HepG2 (cell line): ENCODE data around the gene PHACTR1.

Experiments used
- JUN ChIP-seq: sonication (generic); formaldehyde crosslinking; IDR thresholded peaks from 2 replicates; pipeline ENCODE4 v1.4.0; 2020; ENCODE audit warnings: mild to moderate bottlenecking, missing genetic modification reagents
- MTA1 ChIP-seq: sonication (generic); formaldehyde crosslinking; IDR thresholded peaks from 2 replicates; pipeline ENCODE4 v1.4.0; 2020; ENCODE audit warnings: missing genetic modification reagents, mild to moderate bottlenecking, borderline replicate concordance
- NCOA5 ChIP-seq: sonication (generic); formaldehyde crosslinking; IDR thresholded peaks from 2 replicates; pipeline ENCODE4 v1.4.0; 2020; ENCODE audit warnings: missing genetic modification reagents
- PHF21A ChIP-seq: sonication (generic); formaldehyde crosslinking; IDR thresholded peaks from 2 replicates; pipeline ENCODE4 v1.5.0; 2020; ENCODE audit warnings: mild to moderate bottlenecking, missing genetic modification reagents
- RNF219 ChIP-seq: sonication (generic); formaldehyde crosslinking; IDR thresholded peaks from 2 replicates; pipeline ENCODE4 v1.5.0; 2020; ENCODE audit warnings: mild to moderate bottlenecking, missing genetic modification reagents
- ZBTB44 ChIP-seq: sonication (generic); formaldehyde crosslinking; IDR thresholded peaks from 2 replicates; pipeline ENCODE4 v1.4.0; 2020; ENCODE audit warnings: missing genetic modification reagents
- ZNF3 ChIP-seq: IDR thresholded peaks from 2 replicates; pipeline ENCODE4 v1.7.0; 2017; ENCODE audit warnings: inconsistent platforms

DNA sequence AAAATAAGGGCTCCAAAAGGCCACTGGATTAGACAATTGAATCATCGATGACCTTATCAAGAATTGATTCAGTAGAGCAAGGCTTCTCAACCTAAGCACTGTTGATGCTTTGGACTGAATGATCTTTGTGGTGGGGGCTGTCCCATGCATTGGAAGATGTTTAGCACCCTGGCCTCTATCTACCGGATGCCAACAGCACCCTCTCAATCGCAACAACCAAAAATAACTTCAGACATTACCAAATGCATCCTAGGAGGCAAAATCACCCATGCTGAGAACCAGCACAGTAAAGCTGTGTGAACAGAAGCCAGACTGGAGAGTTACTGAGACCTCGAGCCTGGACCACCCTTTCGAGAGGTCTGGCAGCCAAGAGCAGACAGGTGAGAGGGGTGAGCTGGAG, 544.3 kb downstream of the PHACTR1 start:
- TF ChIP-seq JUN (CRISPR knock-in tag), result no peak
- TF ChIP-seq ZNF3 (CRISPR knock-in tag), result no peak
- no peak for TF ChIP-seq PHF21A (CRISPR knock-in tag)
- TF ChIP-seq NCOA5 (CRISPR knock-in tag), result no peak
- no peak for TF ChIP-seq ZBTB44 (CRISPR knock-in tag)
- TF ChIP-seq RNF219, result no peak
- TF ChIP-seq MTA1, result no peak
